Choroid plexus epithelial cell (primary cell): ENCODE data around the gene KRT77.

Source experiments
- DNase-seq: peaks from one replicate; pipeline ENCODE4 v3.0.0-alpha.2; 2010; ENCODE audit warnings: low read depth
- H3K4me3 ChIP-seq: 2 replicates; pipeline ENCODE4 v1.5.1; 2011; ENCODE audit warnings: low read depth, mild to moderate bottlenecking, control low read depth, low read length, moderate library complexity
- CTCF ChIP-seq: conservative IDR thresholded peaks from 2 replicates; pipeline ENCODE4 v1.5.1; 2011; ENCODE audit warnings: low read depth, mild to moderate bottlenecking, control low read depth, inconsistent platforms, low read length, moderate library complexity

KRT77 gene

GRCh38 chr12:52660934-52661499, 42.3 kb downstream of the KRT77 start:
- TF ChIP-seq CTCF, result no peak
- no peak overlapping the region for H3K4me3 ChIP-seq
- no peak for DNase-seq

GRCh38 chr12:52659951-52660350, 43.4 kb downstream of the KRT77 start:
- no peak for TF ChIP-seq CTCF
- no peak overlapping the region for H3K4me3 ChIP-seq
- no peak for DNase-seq

DNA sequence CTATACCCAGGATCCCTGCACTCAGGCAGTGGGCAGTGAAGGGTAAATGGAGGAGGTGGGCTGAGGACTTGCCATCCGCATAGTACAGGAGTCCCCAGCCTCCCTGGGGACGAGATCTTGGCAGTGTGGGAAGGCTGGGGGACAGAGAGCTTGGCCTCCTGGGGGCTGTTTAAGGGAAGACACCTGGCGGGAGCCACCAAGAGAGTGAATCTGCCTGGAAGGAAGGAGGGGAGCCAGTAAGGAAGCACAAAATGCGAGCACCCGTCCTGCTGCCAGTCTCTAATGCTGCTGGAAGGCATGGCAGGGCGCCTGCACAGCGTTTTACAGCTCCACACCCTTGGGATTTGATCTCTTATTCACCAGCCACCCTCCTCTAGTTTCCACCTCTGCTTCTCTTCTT, 43.9 kb downstream of the KRT77 start:
- no peak for DNase-seq
- no peak overlapping the region for H3K4me3 ChIP-seq
- TF ChIP-seq CTCF, result no peak

GRCh38 chr12:52658196-52658595, 45.1 kb downstream of the KRT77 start:
- DNase-seq, result no peak
- H3K4me3 ChIP-seq, result no peak overlapping the region
- no peak for TF ChIP-seq CTCF

- no peak for DNase-seq
- no peak for TF ChIP-seq CTCF
- H3K4me3 ChIP-seq, result no peak overlapping the region
These were observed 45.9 kb downstream of the KRT77 start for GRCh38 chr12:52657250-52657902.

DNA sequence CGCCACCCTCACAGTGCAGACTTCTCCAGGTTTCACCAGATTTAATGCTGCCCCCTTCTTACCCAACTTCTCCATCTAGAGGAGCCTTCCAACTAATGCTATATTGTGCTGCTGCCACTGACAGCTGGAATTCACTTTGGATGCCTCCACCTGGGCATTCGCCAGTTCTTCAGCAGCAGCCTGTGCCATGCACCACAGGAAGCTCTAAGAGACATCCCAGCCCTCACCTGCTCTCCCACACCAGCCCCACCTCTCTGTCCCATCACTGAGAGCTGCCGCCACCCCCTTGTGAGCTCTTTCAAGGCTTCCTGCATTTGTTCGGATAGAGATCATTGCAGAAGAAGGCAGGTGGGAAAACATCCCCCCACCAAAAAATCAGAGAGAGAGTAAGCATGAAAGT, 46.7 kb downstream of the KRT77 start:
- TF ChIP-seq CTCF, result no peak

DNA sequence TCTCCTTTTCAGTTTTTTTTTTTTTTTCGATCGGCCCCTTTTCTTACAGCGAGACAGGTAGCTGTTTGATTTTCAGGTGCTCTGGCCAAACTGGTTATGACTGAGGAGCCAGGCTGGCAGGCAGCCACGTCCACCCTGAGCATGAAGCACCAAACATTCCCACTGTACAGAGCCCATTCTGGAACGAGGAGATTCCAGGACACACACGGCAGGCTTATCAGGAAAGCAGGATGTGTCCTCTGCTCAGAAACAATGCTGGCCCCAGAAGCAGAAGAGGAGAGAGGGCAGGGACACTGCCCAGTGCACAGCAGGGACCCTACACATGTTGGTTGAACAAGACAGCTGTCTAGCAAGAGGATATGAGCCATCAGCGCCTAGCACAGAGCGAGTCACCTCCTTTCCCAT, 47.6 kb downstream of the KRT77 start:
- DNase-seq, result no peak
- H3K4me3 ChIP-seq, result no peak overlapping the region
- no peak for TF ChIP-seq CTCF

More for the DNA sequence above, 46.7 kb downstream of the KRT77 start:
- no peak for DNase-seq
- no peak overlapping the region for H3K4me3 ChIP-seq
